PFSK-1 (cell line): ENCODE data around the gene MLLT11.

Experiments
- POLR2AphosphoS5 ChIP-seq: IDR thresholded peaks from 2 replicates; pipeline ENCODE4 v1.6.1; 2012; ENCODE audit warnings: low read depth, mild to moderate bottlenecking, control low read depth, low read length, moderate library complexity
- TAF1 ChIP-seq: IDR thresholded peaks from 2 replicates; pipeline ENCODE4 v1.6.1; 2012; ENCODE audit warnings: low read length, control low read depth, borderline replicate concordance; ENCODE audit not compliant: insufficient read depth
- TF ChIP-seq, protein P1 (sequence below), 2 experiments: IDR thresholded peaks; 2 replicates each; pipeline versions ENCODE4 v1.6.1 to v1.8.0; 2011 to 2012; ENCODE audit warnings: low read depth in 2 of 2, low read length in 2 of 2, control low read depth in 1 of 2, inconsistent platforms in 1 of 2, mild to moderate bottlenecking in 1 of 2, moderate library complexity in 1 of 2; ENCODE audit not compliant: insufficient read depth in 1 of 2

DNA sequence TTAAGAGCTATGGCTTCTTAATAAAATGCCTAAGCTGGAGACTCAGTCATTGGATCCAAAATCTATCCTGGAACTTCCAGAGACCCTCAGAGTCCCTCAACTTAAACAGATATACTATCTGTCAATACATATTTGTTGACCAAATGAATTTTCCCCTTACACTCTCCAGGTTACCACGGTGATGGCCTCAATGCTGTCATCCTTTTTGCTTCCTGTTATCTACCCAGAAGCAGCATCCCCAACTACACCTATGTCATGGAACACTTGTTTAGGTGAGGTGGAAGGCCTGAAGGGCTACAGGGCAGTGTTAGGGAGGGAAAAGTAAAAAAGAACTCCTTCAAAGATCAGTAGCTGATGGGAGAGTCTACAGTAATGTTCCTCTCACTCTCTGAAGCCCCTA lies 17.0 kb upstream of the MLLT11 start:
- no peak for TF ChIP-seq POLR2AphosphoS5
- TF ChIP-seq TAF1 = no peak
- TF ChIP-seq, protein P1, sequence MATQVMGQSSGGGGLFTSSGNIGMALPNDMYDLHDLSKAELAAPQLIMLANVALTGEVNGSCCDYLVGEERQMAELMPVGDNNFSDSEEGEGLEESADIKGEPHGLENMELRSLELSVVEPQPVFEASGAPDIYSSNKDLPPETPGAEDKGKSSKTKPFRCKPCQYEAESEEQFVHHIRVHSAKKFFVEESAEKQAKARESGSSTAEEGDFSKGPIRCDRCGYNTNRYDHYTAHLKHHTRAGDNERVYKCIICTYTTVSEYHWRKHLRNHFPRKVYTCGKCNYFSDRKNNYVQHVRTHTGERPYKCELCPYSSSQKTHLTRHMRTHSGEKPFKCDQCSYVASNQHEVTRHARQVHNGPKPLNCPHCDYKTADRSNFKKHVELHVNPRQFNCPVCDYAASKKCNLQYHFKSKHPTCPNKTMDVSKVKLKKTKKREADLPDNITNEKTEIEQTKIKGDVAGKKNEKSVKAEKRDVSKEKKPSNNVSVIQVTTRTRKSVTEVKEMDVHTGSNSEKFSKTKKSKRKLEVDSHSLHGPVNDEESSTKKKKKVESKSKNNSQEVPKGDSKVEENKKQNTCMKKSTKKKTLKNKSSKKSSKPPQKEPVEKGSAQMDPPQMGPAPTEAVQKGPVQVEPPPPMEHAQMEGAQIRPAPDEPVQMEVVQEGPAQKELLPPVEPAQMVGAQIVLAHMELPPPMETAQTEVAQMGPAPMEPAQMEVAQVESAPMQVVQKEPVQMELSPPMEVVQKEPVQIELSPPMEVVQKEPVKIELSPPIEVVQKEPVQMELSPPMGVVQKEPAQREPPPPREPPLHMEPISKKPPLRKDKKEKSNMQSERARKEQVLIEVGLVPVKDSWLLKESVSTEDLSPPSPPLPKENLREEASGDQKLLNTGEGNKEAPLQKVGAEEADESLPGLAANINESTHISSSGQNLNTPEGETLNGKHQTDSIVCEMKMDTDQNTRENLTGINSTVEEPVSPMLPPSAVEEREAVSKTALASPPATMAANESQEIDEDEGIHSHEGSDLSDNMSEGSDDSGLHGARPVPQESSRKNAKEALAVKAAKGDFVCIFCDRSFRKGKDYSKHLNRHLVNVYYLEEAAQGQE (IDR thresholded peaks at IDR 0.05; ENCODE audit: insufficient read depth in 1 of 2, low read depth in 2 of 2, low read length in 2 of 2) = no peak
